Measurements from ENCODE around the gene MTUS2. TPM values are rescaled to one million over a fixed set of nuclear protein-coding genes. Genes with fewer than 3 reads are reported as not detected.
A peak's percentile ranks its signal among the peaks of the same experiment; 100 is the strongest.

Gene MTUS2
- polyA plus RNA-seq, 1 donor from 2014 or later = 4.4 TPM

DNA sequence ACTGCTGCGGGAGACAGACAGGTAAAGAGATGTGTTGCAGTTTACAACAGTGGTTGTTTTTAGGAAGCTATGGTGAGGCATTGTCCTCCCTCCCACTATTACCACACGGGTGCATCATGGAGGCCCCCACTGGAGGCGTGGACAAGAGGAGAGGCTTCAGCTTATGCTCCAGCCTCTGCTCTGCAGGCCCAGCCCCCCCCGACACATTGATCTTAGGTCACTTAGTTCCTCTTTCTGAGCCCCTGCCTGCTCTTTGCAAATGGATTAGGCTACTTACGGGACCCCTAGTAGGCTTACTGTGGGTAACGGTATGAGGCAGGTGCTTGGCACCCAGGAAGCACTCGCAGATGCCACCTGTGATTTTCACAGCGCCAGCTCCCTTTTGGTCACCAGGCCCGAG is 651.4 kb downstream of the MTUS2 start:
- TF ChIP-seq EZH2 (IDR thresholded peaks at IDR 0.05; ENCODE audit: borderline replicate concordance, insufficient read depth, low read length, poor library complexity, severe bottlenecking) (no peak), EP300 (conservative IDR thresholded peaks at IDR 0.05; ENCODE audit: poor library complexity, severe bottlenecking) (no peak), TAF1 (IDR thresholded peaks at IDR 0.05; ENCODE audit: low read depth) (no peak), RAD21 (conservative IDR thresholded peaks at IDR 0.05) (no peak), SMC3 (conservative IDR thresholded peaks at IDR 0.05; ENCODE audit: poor library complexity) (no peak), MXI1 (conservative IDR thresholded peaks at IDR 0.05; ENCODE audit: poor library complexity, severe bottlenecking) (no peak), POLR2AphosphoS5 (IDR thresholded peaks at IDR 0.05) (no peak)
- TF ChIP-seq, protein P1, sequence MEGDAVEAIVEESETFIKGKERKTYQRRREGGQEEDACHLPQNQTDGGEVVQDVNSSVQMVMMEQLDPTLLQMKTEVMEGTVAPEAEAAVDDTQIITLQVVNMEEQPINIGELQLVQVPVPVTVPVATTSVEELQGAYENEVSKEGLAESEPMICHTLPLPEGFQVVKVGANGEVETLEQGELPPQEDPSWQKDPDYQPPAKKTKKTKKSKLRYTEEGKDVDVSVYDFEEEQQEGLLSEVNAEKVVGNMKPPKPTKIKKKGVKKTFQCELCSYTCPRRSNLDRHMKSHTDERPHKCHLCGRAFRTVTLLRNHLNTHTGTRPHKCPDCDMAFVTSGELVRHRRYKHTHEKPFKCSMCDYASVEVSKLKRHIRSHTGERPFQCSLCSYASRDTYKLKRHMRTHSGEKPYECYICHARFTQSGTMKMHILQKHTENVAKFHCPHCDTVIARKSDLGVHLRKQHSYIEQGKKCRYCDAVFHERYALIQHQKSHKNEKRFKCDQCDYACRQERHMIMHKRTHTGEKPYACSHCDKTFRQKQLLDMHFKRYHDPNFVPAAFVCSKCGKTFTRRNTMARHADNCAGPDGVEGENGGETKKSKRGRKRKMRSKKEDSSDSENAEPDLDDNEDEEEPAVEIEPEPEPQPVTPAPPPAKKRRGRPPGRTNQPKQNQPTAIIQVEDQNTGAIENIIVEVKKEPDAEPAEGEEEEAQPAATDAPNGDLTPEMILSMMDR (IDR thresholded peaks at IDR 0.05; ENCODE audit: poor library complexity, severe bottlenecking) = no peak
- TF ChIP-seq, protein P2, sequence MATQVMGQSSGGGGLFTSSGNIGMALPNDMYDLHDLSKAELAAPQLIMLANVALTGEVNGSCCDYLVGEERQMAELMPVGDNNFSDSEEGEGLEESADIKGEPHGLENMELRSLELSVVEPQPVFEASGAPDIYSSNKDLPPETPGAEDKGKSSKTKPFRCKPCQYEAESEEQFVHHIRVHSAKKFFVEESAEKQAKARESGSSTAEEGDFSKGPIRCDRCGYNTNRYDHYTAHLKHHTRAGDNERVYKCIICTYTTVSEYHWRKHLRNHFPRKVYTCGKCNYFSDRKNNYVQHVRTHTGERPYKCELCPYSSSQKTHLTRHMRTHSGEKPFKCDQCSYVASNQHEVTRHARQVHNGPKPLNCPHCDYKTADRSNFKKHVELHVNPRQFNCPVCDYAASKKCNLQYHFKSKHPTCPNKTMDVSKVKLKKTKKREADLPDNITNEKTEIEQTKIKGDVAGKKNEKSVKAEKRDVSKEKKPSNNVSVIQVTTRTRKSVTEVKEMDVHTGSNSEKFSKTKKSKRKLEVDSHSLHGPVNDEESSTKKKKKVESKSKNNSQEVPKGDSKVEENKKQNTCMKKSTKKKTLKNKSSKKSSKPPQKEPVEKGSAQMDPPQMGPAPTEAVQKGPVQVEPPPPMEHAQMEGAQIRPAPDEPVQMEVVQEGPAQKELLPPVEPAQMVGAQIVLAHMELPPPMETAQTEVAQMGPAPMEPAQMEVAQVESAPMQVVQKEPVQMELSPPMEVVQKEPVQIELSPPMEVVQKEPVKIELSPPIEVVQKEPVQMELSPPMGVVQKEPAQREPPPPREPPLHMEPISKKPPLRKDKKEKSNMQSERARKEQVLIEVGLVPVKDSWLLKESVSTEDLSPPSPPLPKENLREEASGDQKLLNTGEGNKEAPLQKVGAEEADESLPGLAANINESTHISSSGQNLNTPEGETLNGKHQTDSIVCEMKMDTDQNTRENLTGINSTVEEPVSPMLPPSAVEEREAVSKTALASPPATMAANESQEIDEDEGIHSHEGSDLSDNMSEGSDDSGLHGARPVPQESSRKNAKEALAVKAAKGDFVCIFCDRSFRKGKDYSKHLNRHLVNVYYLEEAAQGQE (IDR thresholded peaks at IDR 0.05; ENCODE audit: borderline replicate concordance) = no peak
- H2AFZ ChIP-seq (ENCODE audit: low read depth, low read length) = no peak overlapping the region

DNA sequence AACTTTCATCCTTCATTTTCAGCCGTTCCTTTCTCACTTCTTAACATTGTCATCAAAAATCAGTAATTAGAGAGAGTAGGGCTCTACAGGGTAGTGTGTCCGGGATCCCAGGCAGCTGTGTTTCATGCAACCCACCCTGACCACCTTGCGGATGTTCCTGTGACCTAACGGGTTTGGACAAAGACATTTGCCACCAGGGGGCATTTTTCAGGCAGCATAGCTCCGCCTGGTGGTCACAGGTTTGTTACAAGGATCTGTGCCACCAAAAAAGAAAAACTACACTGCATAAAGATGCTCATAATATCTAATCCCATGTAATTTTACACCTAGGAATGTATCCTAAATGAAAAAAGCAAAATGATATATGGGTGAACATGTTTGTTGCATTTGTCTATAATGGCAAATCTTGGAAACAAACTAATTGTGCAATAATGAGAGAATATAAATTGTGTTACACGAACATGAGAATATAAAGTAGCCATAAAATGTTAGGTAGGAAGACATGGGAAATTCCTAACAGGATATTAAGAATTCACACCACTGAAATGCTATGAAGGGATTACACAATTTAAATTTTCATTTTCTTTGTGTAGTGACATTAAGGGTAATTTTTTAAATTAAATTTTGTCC is 652.3 kb downstream of the MTUS2 start:
- no peak overlapping the region for H3K9ac ChIP-seq (ENCODE audit: low read length)
- H3K4me2 ChIP-seq (ENCODE audit: low read length) = no peak overlapping the region
- TF ChIP-seq, protein P1 (IDR thresholded peaks at IDR 0.05; ENCODE audit: poor library complexity, severe bottlenecking) = peak; percentile 42
- TF ChIP-seq POLR2AphosphoS5 (IDR thresholded peaks at IDR 0.05) (no peak), EP300 (conservative IDR thresholded peaks at IDR 0.05; ENCODE audit: poor library complexity, severe bottlenecking) (no peak)
- no peaks in the 10 kb centered on the region for H3K27me3 ChIP-seq (ENCODE audit: insufficient read depth, low read depth, low read length)
- H2AFZ ChIP-seq (ENCODE audit: low read depth, low read length) = no peak overlapping the region
- H3K79me2 ChIP-seq (replicated peaks; ENCODE audit: insufficient read depth, low read length) = no peaks in the 10 kb centered on the region
- no peaks in the 10 kb centered on the region for H3K36me3 ChIP-seq (ENCODE audit: insufficient read depth, low read length)
- no peaks in the 10 kb centered on the region for H4K20me1 ChIP-seq (ENCODE audit: insufficient read depth)
- no peaks in the 10 kb centered on the region for H3K9me3 ChIP-seq (ENCODE audit: low read length)
- H3K27ac ChIP-seq (ENCODE audit: low read length) = no peak overlapping the region
- H3F3A ChIP-seq (ENCODE audit: insufficient read depth, low read length, poor library complexity, severe bottlenecking) = no peaks in the 10 kb centered on the region
- H3K9me2 ChIP-seq (ENCODE audit: insufficient read depth, low read length) = no peaks in the 10 kb centered on the region
- H3K4me3 ChIP-seq (ENCODE audit: low read length) = no peak overlapping the region

More for the DNA sequence above, 651.4 kb downstream of the MTUS2 start:
- Histone ChIP-seq H4K20me1 (ENCODE audit: insufficient read depth) (no peaks in the 10 kb centered on the region), H3K27me3 (ENCODE audit: insufficient read depth, low read depth, low read length) (no peaks in the 10 kb centered on the region), H3K4me2 (ENCODE audit: low read length) (no peak overlapping the region), H3F3A (ENCODE audit: insufficient read depth, low read length, poor library complexity, severe bottlenecking) (no peaks in the 10 kb centered on the region), H3K79me2 (replicated peaks; ENCODE audit: insufficient read depth, low read length) (no peaks in the 10 kb centered on the region), H3K36me3 (ENCODE audit: insufficient read depth, low read length) (no peaks in the 10 kb centered on the region), H3K9ac (ENCODE audit: low read length) (no peak overlapping the region), H3K27ac (ENCODE audit: low read length) (no peak overlapping the region), H3K9me2 (ENCODE audit: insufficient read depth, low read length) (no peaks in the 10 kb centered on the region), H3K9me3 (ENCODE audit: low read length) (no peaks in the 10 kb centered on the region), H3K4me3 (ENCODE audit: low read length) (no peak overlapping the region)

Measured in neural cell (in vitro differentiated cells).